Measurements from ENCODE around the gene ATP2B3.

ATP2B3 gene

DNA sequence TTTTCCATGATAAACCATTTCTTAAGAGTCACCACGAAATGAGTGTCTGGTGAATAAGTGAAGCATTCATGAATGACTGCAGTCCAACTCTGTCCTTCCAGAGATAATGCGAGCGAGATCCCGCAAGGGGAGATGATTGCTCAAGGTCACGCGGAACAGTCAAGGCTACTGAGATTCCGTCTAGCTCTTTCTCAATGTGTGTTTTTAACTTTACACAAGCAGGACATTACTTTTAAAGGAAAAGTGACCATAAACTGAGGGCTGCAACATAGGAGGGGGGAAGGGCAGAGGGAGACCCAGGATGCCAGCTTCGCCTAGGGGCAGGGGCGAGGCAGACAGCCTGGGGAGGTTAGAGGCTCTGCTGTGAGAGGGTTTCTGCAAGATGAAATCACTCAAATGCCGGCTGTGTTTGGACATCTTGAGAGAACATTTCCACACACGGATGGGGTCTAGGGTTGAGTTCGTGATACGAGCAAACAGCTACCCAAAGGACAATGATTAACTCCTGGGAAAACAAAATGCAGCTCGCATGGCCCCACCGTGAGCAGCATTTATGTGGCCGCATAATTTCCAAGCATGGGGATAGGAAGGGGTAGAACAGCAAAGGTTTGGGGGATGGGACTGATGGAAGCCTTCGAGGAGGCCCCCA lies 105.3 kb downstream of the ATP2B3 start:
- FAIRE-seq, result no peak

DNA sequence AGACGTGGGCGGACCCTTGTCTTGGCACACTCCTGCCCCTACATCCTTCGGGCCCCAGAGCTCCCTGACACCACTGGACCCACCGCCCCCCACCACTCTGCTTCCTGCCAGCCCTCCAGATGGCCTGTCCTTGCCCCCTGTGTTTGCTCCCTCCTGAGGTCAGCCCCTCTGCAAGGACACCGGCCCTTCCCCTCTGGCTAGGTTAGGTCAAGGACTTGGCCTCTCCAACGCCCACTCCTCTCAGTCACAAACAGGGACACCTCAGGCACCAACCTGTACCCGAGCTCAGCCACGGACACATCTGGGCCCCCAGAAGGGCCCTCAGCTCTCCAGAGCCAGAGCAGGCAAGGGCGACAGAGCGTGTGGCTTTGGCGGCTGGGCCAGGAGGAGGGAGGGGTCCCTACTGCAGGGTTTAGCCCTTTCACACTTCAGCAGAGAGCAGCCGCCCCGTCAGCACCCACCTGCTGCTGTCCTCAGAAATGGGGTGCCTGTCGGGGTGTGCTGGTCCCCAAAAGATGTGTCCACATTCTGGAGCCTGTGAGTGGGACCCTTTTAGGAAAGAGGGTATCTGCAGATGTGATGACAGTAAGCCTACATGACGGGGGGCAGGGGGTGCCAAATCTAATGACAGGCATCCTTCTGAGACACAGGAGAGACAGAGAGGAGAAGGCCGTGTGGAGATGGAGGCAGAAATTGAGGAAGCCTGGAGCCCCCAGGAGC lies 106.0 kb downstream of the ATP2B3 start:
- no peak for FAIRE-seq

DNA sequence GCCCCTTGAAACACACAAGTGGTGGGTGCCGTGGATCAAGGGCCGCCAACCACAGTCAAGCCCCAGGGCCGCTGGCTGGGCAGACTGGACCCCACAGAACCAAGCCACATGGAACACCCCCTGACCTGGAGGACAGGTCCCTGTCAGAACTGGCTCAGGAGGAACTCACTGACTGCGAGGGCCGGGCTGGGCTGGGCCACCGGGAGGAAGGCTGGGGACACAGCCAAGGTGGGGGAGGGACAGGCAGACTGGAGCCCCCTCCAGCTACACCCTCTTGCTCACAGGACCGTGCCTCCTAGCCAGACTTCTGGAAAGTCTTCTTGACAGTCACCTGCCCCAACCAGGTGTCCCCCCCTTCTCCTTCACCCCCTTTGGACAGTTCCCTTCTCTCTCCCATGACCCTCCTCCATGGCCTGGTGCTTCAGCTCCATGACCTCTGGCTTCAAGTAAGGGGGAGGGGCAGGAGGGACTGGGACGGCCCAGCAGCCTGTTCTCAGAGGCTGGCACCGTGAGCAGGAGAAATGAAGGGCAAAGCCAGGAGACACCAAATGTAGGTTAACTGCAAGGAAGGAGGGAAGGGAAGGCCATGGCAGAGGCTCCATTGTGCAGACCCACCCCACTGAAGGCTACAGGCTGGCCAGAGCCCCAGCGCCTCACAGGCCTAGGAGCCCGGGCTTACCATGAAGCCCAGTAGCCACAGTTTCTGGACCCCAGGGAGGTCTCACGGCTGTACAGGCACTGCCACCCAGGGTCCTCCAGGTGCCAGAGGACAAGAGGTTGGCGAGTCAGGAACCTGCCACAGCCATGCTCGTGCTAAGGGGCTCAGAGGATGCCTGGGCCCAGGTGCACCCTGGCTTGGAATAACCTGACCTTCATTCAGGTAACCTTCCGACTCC lies 107.0 kb downstream of the ATP2B3 start:
- FAIRE-seq, result no peak

DNA sequence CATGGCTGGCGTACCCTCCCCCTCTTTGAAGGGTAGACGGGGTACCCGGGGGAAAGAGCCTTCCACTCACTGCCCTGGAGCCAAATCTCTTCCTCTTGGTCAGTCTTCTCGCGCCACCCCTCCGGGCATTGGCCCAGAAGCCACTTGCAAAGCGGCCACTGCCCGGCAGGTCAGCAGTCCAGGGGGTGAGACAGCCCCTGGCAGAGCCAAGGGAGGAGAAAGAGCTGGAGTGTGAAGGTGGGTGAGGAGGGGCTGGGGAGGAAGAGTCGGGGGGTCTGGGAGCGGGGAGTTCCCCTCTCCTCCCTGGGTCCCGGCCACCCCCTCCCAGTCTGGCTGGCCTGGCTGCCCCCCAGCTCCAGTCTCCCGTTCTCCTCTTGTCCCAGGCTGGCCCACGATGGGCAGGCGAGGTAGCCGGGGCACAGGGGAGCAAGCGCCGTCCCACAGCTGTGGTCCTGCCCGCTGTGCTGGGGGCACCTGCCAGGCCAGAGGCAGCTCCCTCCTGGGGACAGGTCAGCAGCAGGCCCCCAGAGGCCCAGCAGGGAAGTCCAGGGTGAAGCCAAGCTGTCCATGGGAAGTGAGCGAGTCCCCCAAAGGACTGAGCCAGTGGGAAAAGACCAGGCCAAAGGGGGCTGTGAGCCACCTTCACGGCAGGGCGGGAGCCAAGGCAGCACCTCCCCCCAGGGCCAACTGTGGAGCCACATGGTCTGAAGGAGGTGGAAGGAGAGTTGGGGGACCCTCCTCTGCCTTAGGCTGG lies 108.0 kb downstream of the ATP2B3 start:
- no peak for FAIRE-seq

DNA sequence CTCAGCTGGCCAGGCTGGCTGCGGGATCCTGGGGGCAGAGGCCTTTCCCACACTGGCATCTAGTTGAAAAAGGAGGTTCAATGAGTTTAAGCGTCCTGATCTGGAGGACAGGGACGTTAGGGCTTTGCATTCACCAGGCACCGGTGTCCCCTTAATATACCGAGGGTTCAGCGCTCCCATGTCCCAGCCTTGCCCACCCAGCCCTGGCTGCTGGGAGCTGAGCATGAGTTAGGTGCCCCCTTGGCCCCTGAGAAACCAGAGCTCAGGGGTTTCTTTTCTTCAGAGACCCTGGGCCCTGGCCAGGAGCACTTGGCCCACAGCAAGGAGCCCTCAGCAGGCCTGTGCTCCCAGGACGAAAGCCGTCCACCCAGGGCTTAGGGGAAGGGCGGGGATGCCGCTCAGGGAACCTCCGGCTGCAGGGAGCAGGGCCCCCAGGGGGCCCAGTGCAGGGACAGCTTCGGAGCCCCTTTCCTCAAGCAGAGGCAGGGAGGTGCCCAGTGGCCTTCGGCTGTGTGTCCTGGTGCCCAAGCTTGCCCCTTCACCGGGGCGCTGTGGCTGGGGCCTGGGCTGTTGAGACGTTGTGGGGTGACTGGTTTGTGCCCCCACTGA lies 108.7 kb downstream of the ATP2B3 start:
- FAIRE-seq, result no peak

DNA sequence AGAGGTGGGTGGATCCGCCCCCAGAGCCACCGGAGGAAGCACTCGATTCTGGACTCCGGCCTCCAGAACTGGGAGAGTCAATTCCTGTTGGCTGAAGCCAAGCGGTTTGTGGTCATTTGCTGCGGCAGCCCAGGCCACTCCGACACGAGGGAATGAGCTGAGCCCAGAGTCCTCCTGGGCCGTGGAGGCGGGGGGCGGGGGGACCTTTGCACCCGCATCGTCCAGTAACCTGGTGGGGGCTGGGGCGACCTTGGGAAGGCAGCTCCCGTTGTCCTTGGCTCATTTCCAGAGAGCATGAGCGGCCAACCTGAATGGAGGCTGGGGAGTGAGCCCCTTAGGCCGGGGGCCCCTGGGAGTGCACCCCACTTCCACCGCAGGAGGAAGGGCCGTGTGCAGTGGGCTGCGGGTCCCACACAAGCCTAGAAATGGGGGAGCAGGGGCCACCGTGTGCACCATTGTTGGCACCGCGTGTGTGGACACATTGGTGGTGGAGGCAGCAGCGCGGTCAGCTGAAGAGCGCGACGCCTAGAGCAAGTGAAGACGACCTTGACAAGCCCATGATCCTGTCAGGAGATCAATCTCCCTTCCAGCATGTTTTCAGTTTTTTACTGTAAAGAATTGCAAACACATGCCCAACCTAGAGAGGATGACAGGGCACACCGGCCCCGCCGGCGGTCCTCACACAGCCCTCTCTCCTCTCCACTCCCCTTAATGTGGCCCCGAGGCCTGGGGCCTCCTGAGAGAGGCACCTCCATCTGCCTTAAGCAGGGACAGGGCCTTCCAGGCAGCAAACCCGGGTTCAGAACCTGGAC lies 109.6 kb downstream of the ATP2B3 start:
- no peak for FAIRE-seq

DNA sequence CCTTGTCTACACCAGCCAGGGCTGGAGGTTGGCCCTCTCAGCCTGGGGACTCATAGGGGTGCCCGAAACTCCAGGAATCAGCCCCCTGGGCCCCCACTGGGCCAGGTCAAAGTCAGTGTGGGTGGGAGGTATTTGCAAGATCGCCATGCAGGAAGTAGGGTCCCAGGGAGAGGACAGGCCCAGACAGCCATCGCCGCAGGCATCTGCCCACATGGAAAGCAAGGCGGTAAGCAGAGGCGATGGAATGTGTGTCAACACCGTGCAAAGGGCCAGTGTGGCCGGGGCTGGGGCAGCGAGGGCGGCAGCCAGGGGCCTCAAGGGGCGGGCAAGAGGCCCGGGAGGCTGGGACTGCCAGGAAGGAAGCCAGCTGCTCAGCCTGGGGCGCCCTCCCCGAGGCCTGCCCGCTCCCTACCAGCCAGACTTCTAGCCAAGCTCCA lies 110.3 kb downstream of the ATP2B3 start:
- FAIRE-seq, result no peak

DNA sequence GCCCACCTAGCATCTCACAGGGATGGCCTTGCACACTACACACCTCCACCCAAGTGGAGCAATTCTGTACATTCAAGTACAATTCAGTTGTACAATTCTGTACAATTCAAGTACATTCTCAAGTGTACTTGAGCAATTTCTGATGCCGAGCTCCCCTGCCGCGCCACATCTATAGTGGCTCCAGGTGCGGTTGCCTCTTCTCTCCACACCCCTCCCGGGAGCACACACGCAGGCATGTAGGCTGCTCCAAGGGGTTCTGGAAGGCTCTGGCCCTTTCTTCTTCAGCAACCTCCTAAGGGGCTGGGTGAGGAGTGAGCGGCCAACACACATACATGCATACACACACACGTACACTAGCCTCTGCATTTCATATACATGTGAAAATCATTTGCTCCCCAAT lies 110.7 kb downstream of the ATP2B3 start:
- FAIRE-seq, result no peak

DNA sequence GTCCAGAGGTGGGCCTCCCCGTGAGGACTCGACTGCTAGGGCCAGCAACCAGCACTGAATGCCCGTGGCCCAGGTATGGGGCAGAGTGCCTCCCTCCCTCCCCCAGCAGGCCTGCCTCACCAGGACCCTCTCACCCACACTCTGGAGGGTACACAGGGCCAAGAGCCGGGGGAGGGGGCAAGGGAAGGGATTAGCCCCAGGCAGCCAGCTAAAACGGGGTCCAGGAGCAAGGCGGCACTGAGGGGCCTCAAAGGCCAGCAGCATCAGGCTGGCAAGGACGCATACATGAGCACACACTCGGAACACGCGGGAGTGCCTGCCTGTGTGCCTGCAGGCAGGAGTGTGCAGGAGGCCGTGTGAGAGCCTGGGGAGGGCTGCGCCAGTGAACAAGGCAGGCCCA lies 111.2 kb downstream of the ATP2B3 start:
- FAIRE-seq, result no peak

DNA sequence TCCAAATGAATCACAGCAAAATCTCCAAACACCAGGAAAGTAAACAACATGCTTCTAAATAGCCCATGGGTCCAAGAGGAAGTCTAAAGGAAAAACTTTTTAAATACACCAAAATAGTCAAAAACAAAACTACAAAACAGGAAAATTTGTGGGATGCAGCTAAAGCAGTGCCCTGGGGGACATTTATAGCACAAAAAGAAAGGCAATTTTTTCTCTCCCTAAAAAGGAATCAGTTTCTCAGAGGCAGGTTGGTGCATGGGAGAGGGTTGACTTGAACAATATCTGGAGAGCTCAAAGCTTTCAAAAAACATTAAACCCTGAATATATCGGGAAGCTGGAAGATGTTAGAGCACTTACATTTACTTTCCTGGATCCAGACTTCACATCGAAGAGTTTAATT lies 113.9 kb downstream of the ATP2B3 start:
- no peak for FAIRE-seq

DNA sequence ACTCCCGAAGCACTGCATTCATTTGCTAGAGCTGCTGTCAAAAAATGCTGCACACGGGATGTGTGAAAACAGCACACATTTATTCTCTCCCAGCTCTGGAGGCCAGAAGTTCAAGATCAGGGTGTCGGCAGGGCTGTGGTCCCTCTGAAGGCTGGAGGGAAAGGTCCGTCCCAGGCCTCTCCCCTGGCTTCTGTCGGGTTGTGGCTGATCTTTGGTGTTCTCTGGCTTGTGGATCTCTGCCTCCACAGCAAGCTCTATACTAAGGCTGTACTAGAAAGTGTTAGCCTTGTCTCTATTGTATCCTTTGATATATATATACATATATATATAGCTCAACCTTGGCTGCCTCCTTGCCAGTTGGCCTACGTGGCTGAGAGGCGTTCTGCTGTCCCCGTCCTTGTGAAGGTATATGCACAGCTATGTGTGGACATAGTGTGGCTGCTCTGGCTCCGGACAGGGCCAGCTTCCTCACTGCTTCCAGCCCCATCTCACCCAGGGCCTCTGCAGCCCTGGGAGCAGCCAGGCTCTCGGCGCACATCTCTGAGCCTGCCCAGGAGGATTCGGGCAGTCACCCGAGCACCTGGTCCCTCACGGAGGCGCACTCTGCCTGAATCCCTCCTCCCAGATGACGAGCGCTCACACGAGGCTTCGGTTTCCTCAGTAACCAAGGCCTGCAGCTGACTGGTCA lies 114.6 kb downstream of the ATP2B3 start:
- no peak for FAIRE-seq

Measured in TTC549 (cell line).